Thyroid gland (tissue), 4 donors: ENCODE results near the gene SOWAHC. TPM values are rescaled to one million over a fixed set of nuclear protein-coding genes. Genes with fewer than 3 reads are reported as not detected.

Experiments
- DNase-seq, 2 donors: peaks; one replicate each; pipeline ENCODE4 v3.0.0-alpha.2; 2019
- H3K27ac ChIP-seq, 3 donors: fragments of 200-600 bp; sonication (generic); 1 replicate in 2 of 3; 2 replicates in 1 of 3; pipeline ENCODE4 v1.5.1; 2016 to 2019; ENCODE audit warnings: mild to moderate bottlenecking in 1 of 3, moderate library complexity in 1 of 3
- H3K27me3 ChIP-seq: fragments of 200-600 bp; sonication (generic); one replicate; pipeline ENCODE4 v1.5.1; 2019
- H3K36me3 ChIP-seq, 2 donors: fragments of 200-600 bp; sonication (generic); one replicate each; pipeline ENCODE4 v1.5.1; 2016 to 2019
- H3K4me1 ChIP-seq, 2 donors: fragments of 200-600 bp; sonication (generic); one replicate each; pipeline ENCODE4 v1.5.1; 2017 to 2019
- H3K4me3 ChIP-seq, 3 donors: fragments of 200-600 bp; sonication (generic); replicated peaks in 1 of 3; 1 replicate in 2 of 3; 2 replicates in 1 of 3; pipeline ENCODE4 v1.5.1; 2016; ENCODE audit warnings: mild to moderate bottlenecking in 1 of 3
- H3K9me3 ChIP-seq: fragments of 200-600 bp; sonication (generic); one replicate; pipeline ENCODE4 v1.5.1; 2017
- CTCF ChIP-seq, 6 experiments: fragments of 200-600 bp in 3 of 6; fragments of 450-650 bp in 3 of 6; sonication (generic) in 3 of 6; IDR thresholded peaks; one replicate each; pipeline ENCODE4 v1.5.1; 2016 to 2019; ENCODE audit warnings: antibody characterized with exemption in 6 of 6, mild to moderate bottlenecking in 2 of 6, inconsistent platforms in 1 of 6, moderate library complexity in 1 of 6
- POLR2A ChIP-seq, 2 donors: fragments of 450-650 bp; IDR thresholded peaks; one replicate each; pipeline ENCODE4 v1.6.1; 2017; ENCODE audit warnings: antibody characterized with exemption in 2 of 2, mild to moderate bottlenecking in 2 of 2, moderate library complexity in 1 of 2
- WGBS, 2 donors: methylation state at CpG; one replicate each; pipeline ENCODE4 v1.1.5; 2017; 5-methylcytosine and 5-hydroxymethylcytosine counted together
- intact Hi-C: fragments of 100-400 bp; cut with DNase I; formaldehyde crosslinking; loops from one replicate; pipeline ENCODE4 v1.15.1; 2023
- total RNA-seq, 4 donors: library from RNA; depleted of rRNA; stranded (reverse); fragments of >200 nt; gene quantifications; one replicate each; pipeline ENCODE4 v1.2.3, GENCODE V29; 2016

The SOWAHC gene
- total RNA-seq, 4 donors from 2014 or later = 13.4 to 18.7 (median 17.0) TPM

- Histone ChIP-seq H3K4me3 (no peak overlapping the region), H3K9me3 (no peaks in the 10 kb centered on the region), H3K27ac (no peak overlapping the region), H3K36me3 (no peaks in the 10 kb centered on the region), H3K27me3 (no peaks in the 10 kb centered on the region), H3K4me1 (no peaks in the 10 kb centered on the region)
- intact Hi-C loops = no loop called here
- DNase-seq = no peak
- TF ChIP-seq CTCF (IDR thresholded peaks at IDR 0.05) = no peak
- no peak for TF ChIP-seq POLR2A (IDR thresholded peaks at IDR 0.05)
Observed at GRCh38 chr2:109591206-109591605, 23.0 kb upstream of the SOWAHC start.

- no peak for DNase-seq
- no peak overlapping the region for H3K4me3 ChIP-seq
- H3K4me1 ChIP-seq = no peaks in the 10 kb centered on the region
- H3K9me3 ChIP-seq = no peaks in the 10 kb centered on the region
- H3K27me3 ChIP-seq = no peaks in the 10 kb centered on the region
- no peaks in the 10 kb centered on the region for H3K36me3 ChIP-seq
- H3K27ac ChIP-seq = no peak overlapping the region
- TF ChIP-seq POLR2A (IDR thresholded peaks at IDR 0.05) (no peak), CTCF (IDR thresholded peaks at IDR 0.05) (no peak)
- intact Hi-C loops = no loop called here
- WGBS, 2 donors = 92 to 96% methylated on average over 3 of the region's 3 CpGs
Observed at GRCh38 chr2:109592905-109593304, 21.3 kb upstream of the SOWAHC start.

- DNase-seq = no peak
- H3K9me3 ChIP-seq = no peaks in the 10 kb centered on the region
- H3K4me1 ChIP-seq = peaks cover 0 to 4% of the 10 kb centered on the region in 2 donors
- no peaks in the 10 kb centered on the region for H3K36me3 ChIP-seq
- H3K27ac ChIP-seq = no peak overlapping the region
- no peak for TF ChIP-seq CTCF (IDR thresholded peaks at IDR 0.05)
- no peak for TF ChIP-seq POLR2A (IDR thresholded peaks at IDR 0.05)
- intact Hi-C loops = no loop called here
- 88 to 94% methylated on average over 16 of the region's 16 CpGs for WGBS, 2 donors
- H3K4me3 ChIP-seq = no peak overlapping the region
- H3K27me3 ChIP-seq = no peaks in the 10 kb centered on the region
Observed at GRCh38 chr2:109594246-109594885, 19.8 kb upstream of the SOWAHC start.

GRCh38 chr2:109595644-109596043 is 18.5 kb upstream of the SOWAHC start:
- no peak for TF ChIP-seq CTCF (IDR thresholded peaks at IDR 0.05)
- TF ChIP-seq POLR2A (IDR thresholded peaks at IDR 0.05) = no peak
- no peaks in the 10 kb centered on the region for H3K36me3 ChIP-seq
- peaks cover 0 to 4% of the 10 kb centered on the region in 2 donors for H3K4me1 ChIP-seq
- H3K27ac ChIP-seq = no peak overlapping the region
- H3K27me3 ChIP-seq = no peaks in the 10 kb centered on the region
- WGBS, 2 donors = 78 to 82% methylated on average over 4 of the region's 4 CpGs
- no peak overlapping the region for H3K4me3 ChIP-seq
- DNase-seq = no peak
- H3K9me3 ChIP-seq = no peaks in the 10 kb centered on the region
- intact Hi-C loops = no loop called here

GRCh38 chr2:109597283-109597682 is 16.9 kb upstream of the SOWAHC start:
- intact Hi-C loops = no loop called here
- H3K36me3 ChIP-seq = no peaks in the 10 kb centered on the region
- no peak overlapping the region for H3K27ac ChIP-seq
- 89 to 93% methylated on average over 3 of the region's 3 CpGs for WGBS, 2 donors
- no peaks in the 10 kb centered on the region for H3K9me3 ChIP-seq
- TF ChIP-seq CTCF (IDR thresholded peaks at IDR 0.05) = no peak
- TF ChIP-seq POLR2A (IDR thresholded peaks at IDR 0.05) = no peak
- DNase-seq = no peak
- no peak overlapping the region for H3K4me3 ChIP-seq
- peaks cover 0 to 4% of the 10 kb centered on the region in 2 donors for H3K4me1 ChIP-seq
- no peaks in the 10 kb centered on the region for H3K27me3 ChIP-seq
